SK-N-SH treated with all-trans-retinoic acid at 6 μM for 48 hours (cell line): ENCODE data around the gene RASEF.
"Not testable (repeated sequence)": the region's sequence is repeated elsewhere in the genome, so short reads cannot be mapped to it uniquely, and the experiment has no call there.

Source experiments
- CREB5 ChIP-seq: fragments of 250-450 bp; sonication (Bioruptor Pico); IDR thresholded peaks from 2 replicates; pipeline ENCODE4 v1.5.1; 2020; ENCODE audit warnings: low read depth, mild to moderate bottlenecking, moderate library complexity
- ESRRG ChIP-seq: fragments of 250-450 bp; sonication (Bioruptor Pico); IDR thresholded peaks from 2 replicates; pipeline ENCODE4 v1.6.1; 2021; ENCODE audit warnings: mild to moderate bottlenecking
- SNAI2 ChIP-seq: fragments of 250-450 bp; sonication (Bioruptor Pico); IDR thresholded peaks from 2 replicates; pipeline ENCODE4 v1.5.0; 2020; ENCODE audit warnings: mild to moderate bottlenecking, moderate library complexity

- not testable (repeated sequence) for TF ChIP-seq SNAI2 (CRISPR knock-in tag); ESRRG; CREB5
Measured at GRCh38 chr9:83093311-83093710, 30.4 kb upstream of the RASEF start.
